HEK293 (cell line): ENCODE measurements around the gene GPR152.

Experiments used
- CTCF ChIA-PET: fragments of 350-600 bp; formaldehyde crosslinking; extraction: SDS; loops from one replicate; lab custom pipeline; 2021; ENCODE audit warnings: antibody characterized with exemption; lab: Yijun Ruan, JAX
- POLR2A ChIA-PET: fragments of 300-600 bp; formaldehyde crosslinking; extraction: SDS; loops from one replicate; lab custom pipeline; 2020; ENCODE audit warnings: antibody characterized with exemption, inconsistent platforms; lab: Yijun Ruan, JAX
- H3K27ac ChIP-seq: fragments of 200-500 bp; sonication (Bioruptor generic); 2 replicates; pipeline ENCODE4 v1.5.1; 2014; ENCODE audit warnings: low read depth, low read length, control low read depth, inconsistent platforms; ENCODE audit errors: extremely low read depth
- H3K36me3 ChIP-seq, 2 experiments: fragments of 200-500 bp in 1 of 2; sonication (Bioruptor generic) in 1 of 2; 1 replicate in 1 of 2; 2 replicates in 1 of 2; pipeline ENCODE4 v1.5.1; 2014 to 2017; ENCODE audit warnings: inconsistent platforms in 2 of 2, low read length in 2 of 2; ENCODE audit not compliant: control insufficient read depth in 2 of 2, insufficient read depth in 1 of 2
- H3K4me1 ChIP-seq: fragments of 200-500 bp; sonication (Bioruptor generic); 2 replicates; pipeline ENCODE4 v1.5.1; 2014; ENCODE audit warnings: mild to moderate bottlenecking, low read length, inconsistent platforms; ENCODE audit not compliant: control insufficient read depth, insufficient read depth
- H3K4me3 ChIP-seq: 2 replicates; pipeline ENCODE4 v1.5.1; 2011; ENCODE audit warnings: low read depth, mild to moderate bottlenecking, control low read depth, low read length, moderate library complexity
- H3K9me3 ChIP-seq: fragments of 200-500 bp; sonication (Bioruptor generic); 2 replicates; pipeline ENCODE4 v1.5.1; 2014; ENCODE audit warnings: low read depth, low read length, inconsistent platforms; ENCODE audit not compliant: control insufficient read depth, insufficient read depth
- AEBP2 ChIP-seq: fragments of 450-650 bp; formaldehyde crosslinking; IDR thresholded peaks from 2 replicates; pipeline ENCODE4 v1.5.1; 2016; ENCODE audit warnings: missing biosample characterization, missing genetic modification characterization, borderline replicate concordance
- EGR2 ChIP-seq: fragments of 450-650 bp; formaldehyde crosslinking; IDR thresholded peaks from 2 replicates; pipeline ENCODE4 v1.5.1; 2016; ENCODE audit warnings: low read depth, missing biosample characterization, missing genetic modification characterization
- HOXA7 ChIP-seq: sonication (generic); formaldehyde crosslinking; IDR thresholded peaks from 2 replicates; pipeline ENCODE4 v1.8.1; 2022; ENCODE audit warnings: missing genetic modification reagents, borderline replicate concordance
- KLF1 ChIP-seq: fragments of 450-650 bp; formaldehyde crosslinking; IDR thresholded peaks from 2 replicates; pipeline ENCODE4 v1.5.1; 2016; ENCODE audit warnings: missing biosample characterization, missing genetic modification characterization
- KLF16 ChIP-seq: fragments of 450-650 bp; formaldehyde crosslinking; IDR thresholded peaks from 2 replicates; pipeline ENCODE4 v1.5.1; 2017; ENCODE audit warnings: missing biosample characterization, missing genetic modification characterization
- KLF17 ChIP-seq: fragments of 450-650 bp; formaldehyde crosslinking; IDR thresholded peaks from 2 replicates; pipeline ENCODE4 v1.5.1; 2016; ENCODE audit warnings: missing biosample characterization, missing genetic modification characterization
- MYNN ChIP-seq: fragments of 450-650 bp; formaldehyde crosslinking; IDR thresholded peaks from 2 replicates; pipeline ENCODE4 v1.5.1; 2016; ENCODE audit warnings: missing biosample characterization, missing genetic modification characterization, borderline replicate concordance
- PRDM1 ChIP-seq: fragments of 450-650 bp; formaldehyde crosslinking; IDR thresholded peaks from 2 replicates; pipeline ENCODE4; 2016; ENCODE audit warnings: missing biosample characterization, missing genetic modification characterization
- REST ChIP-seq: fragments of 450-650 bp; formaldehyde crosslinking; IDR thresholded peaks from 2 replicates; pipeline ENCODE4 v1.5.1; 2016; ENCODE audit warnings: missing biosample characterization, missing genetic modification characterization
- SP2 ChIP-seq: fragments of 450-650 bp; formaldehyde crosslinking; IDR thresholded peaks from 2 replicates; pipeline ENCODE4 v1.5.1; 2016; ENCODE audit warnings: missing biosample characterization, missing genetic modification characterization
- ZBTB1 ChIP-seq: fragments of 450-650 bp; formaldehyde crosslinking; IDR thresholded peaks from 2 replicates; pipeline ENCODE4 v1.5.1; 2016; ENCODE audit warnings: missing biosample characterization, missing genetic modification characterization
- ZFHX2 ChIP-seq: fragments of 450-650 bp; formaldehyde crosslinking; conservative IDR thresholded peaks from 2 replicates; pipeline ENCODE4 v1.5.1; 2016; ENCODE audit warnings: missing biosample characterization, missing genetic modification characterization
- ZNF138 ChIP-seq: fragments of 450-650 bp; formaldehyde crosslinking; IDR thresholded peaks from 2 replicates; pipeline ENCODE4 v1.5.1; 2016; ENCODE audit warnings: missing biosample characterization, missing genetic modification characterization, borderline replicate concordance
- ZNF169 ChIP-seq: fragments of 450-650 bp; formaldehyde crosslinking; IDR thresholded peaks from 2 replicates; pipeline ENCODE4 v1.5.1; 2016; ENCODE audit warnings: missing biosample characterization, missing genetic modification characterization
- ZNF184 ChIP-seq: fragments of 450-650 bp; IDR thresholded peaks from 2 replicates; pipeline ENCODE4 v1.5.1; 2018; ENCODE audit warnings: missing biosample characterization, mild to moderate bottlenecking, missing genetic modification characterization
- ZNF202 ChIP-seq: fragments of 450-650 bp; formaldehyde crosslinking; IDR thresholded peaks from 2 replicates; pipeline ENCODE4 v1.5.1; 2016; ENCODE audit warnings: missing biosample characterization, missing genetic modification characterization, borderline replicate concordance
- ZNF585B ChIP-seq: fragments of 450-650 bp; formaldehyde crosslinking; IDR thresholded peaks from 2 replicates; pipeline ENCODE4 v1.5.1; 2016; ENCODE audit warnings: missing biosample characterization, missing genetic modification characterization
- ZNF768 ChIP-seq: fragments of 450-650 bp; formaldehyde crosslinking; IDR thresholded peaks from 2 replicates; pipeline ENCODE4 v1.5.1; 2018; ENCODE audit warnings: missing biosample characterization, mild to moderate bottlenecking, missing genetic modification characterization
- ZSCAN4 ChIP-seq: fragments of 450-650 bp; formaldehyde crosslinking; IDR thresholded peaks from 2 replicates; pipeline ENCODE4 v1.5.1; 2017; ENCODE audit warnings: missing biosample characterization, missing genetic modification characterization

The GPR152 gene

DNA sequence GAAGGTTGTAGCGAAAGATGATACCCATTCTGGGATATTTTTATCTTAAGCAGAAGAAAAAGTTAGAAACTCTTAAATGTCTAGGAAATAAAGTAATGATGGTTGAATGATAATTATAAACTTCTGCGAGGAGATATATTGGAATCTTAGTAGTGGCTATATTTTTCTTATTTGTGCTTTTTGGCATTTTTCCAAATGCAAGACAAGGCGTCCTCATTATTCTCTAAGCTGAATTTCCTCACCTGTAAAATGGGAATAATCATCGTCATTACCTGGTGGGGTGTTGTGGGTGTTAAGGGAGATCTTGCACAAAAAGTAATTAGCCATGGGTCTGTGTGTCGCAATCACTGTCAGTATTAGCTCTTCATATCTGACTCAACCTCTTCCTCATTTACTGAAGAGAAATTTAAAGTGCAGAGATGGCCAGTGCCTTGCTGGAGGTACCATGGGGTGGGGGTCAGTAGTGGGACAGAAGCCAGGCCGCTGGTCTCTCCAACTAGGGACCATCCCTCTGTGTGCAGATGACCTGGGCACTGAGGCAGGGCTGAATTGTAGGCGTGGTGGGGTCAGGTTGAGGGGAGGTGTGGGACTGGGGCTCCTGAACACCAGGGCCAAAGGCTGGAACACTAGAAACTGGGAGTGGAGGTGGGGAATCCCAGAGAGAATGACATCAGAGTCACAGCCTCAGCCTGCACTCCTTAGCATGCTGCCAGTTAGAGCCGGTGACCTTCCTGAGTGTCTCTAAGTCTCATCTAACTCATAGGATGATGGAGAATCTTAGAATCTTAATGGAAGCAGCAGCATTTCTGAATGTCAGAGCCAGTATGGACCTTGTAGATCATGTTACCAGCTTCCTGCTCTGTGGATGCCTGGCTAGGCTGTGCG, 48.5 kb upstream of the GPR152 start (continued):
- TF ChIP-seq ZNF169 (tag by site-specific recombination), result no peak
- TF ChIP-seq ZNF202 (tag by site-specific recombination), result no peak
- no peak for TF ChIP-seq HOXA7 (CRISPR knock-in tag)
- no peak for TF ChIP-seq ZNF138 (tag by site-specific recombination)
- no peak for TF ChIP-seq ZNF184 (tag by site-specific recombination)

DNA sequence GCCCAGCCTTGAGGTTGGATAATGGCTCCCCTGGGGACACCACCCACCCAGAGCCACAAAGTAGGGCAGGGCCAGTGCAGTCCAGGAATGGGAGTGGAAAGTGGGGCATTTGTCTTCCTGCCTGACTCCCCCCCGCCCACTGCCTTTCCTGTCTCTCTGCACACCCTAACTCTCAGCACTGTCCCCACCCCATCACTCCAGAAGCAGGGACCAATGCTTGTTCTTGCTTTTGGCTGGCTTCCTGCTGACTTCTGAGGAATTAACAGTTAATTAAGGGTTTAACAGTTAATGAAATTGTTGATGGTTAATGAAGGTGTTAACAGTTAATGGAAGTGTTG, 47.9 kb upstream of the GPR152 start:
- peaks cover 0 to 67% of the 10 kb centered on the region in 2 experiments; a peak in 1 of 3 replicates for H3K36me3 ChIP-seq
- POLR2A ChIA-PET, result no interaction called here
- CTCF ChIA-PET, result no interaction called here

More for the DNA sequence above, 47.9 kb upstream of the GPR152 start:
- no peak overlapping the region for H3K27ac ChIP-seq
- no peaks in the 10 kb centered on the region for H3K9me3 ChIP-seq
- TF ChIP-seq ZNF768 (tag by site-specific recombination), result no peak
- TF ChIP-seq SP2 (tag by site-specific recombination), result 0 out of 2 replicates have a peak, but pooled peaks have one; percentile 10
- no peak for TF ChIP-seq ZSCAN4 (tag by site-specific recombination)
- 0 out of 2 replicates have a peak, but pooled peaks have one; percentile 29 for TF ChIP-seq KLF17 (tag by site-specific recombination)
- peak; percentile 38; the same call in 1 of the 2 replicates for TF ChIP-seq EGR2 (tag by site-specific recombination)
- no peak for TF ChIP-seq ZBTB1 (tag by site-specific recombination)
- no peak for TF ChIP-seq AEBP2 (tag by site-specific recombination)
- no peak for TF ChIP-seq ZNF585B (tag by site-specific recombination)
- no peak for TF ChIP-seq MYNN (tag by site-specific recombination)
- no peak for TF ChIP-seq PRDM1
- peak; percentile 77 for TF ChIP-seq KLF1 (tag by site-specific recombination)
- TF ChIP-seq ZFHX2 (tag by site-specific recombination), result peak; percentile 62
- TF ChIP-seq KLF16 (tag by site-specific recombination), result no peak
- no peak for TF ChIP-seq REST
- H3K4me1 ChIP-seq, result no peaks in the 10 kb centered on the region
- H3K4me3 ChIP-seq, result no peak overlapping the region
